ENCODE data around the gene MEAF6.

- no peak for TF ChIP-seq CTCF (IDR thresholded peaks at IDR 0.05)
- no peak for TF ChIP-seq POLR2A (IDR thresholded peaks at IDR 0.05)
Observed at GRCh38 chr1:37484325-37485051, 30.1 kb downstream of the MEAF6 start.

Data from Peyer's patch (tissue), 4 donors.